Measurements from ENCODE around the gene IGFL1.

Gene IGFL1

DNA sequence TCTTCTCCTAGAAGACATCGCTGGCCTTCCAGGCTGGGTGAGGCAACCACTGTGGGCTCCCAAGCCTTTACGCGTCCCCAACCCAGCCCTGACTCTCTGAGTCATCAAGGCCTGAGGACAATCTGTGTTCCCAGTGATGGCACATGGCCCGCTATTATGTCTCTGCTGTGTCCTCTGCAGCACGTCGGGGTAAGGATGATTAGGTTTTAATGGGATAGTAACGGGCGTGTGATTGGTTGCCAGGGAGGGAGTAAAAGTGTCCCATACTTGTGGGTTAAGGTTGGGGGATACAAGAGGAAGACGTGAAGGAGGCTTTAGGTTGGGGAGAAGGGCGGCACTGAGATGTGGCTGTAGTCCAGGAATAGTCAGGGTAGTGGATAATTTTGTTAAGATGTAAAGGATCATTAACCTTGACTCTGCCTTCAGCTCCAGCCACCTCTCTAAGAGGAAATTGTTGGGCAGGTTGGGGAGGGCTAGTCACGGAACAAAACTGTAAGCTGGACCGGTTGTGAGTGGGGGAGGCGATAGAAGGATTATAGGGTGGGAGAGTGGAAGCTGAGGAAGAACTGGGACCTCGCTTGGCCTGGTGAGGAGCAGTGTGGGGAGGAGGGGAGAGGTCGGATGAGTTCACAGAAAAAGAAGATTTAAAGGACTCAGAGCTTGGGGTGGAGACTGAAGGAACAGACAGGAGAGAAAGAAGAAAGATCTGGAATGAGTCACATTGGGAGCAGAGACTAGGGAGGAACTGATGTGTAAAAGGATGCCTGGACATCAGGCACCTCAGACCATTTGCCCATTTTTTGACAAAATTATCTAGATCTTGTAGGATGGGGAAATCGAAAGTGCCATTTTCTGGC is 27.9 kb upstream of the IGFL1 start:
- POLR2A ChIA-PET = no interaction called here
- CTCF ChIA-PET = no interaction called here
- TF ChIP-seq, protein P1, sequence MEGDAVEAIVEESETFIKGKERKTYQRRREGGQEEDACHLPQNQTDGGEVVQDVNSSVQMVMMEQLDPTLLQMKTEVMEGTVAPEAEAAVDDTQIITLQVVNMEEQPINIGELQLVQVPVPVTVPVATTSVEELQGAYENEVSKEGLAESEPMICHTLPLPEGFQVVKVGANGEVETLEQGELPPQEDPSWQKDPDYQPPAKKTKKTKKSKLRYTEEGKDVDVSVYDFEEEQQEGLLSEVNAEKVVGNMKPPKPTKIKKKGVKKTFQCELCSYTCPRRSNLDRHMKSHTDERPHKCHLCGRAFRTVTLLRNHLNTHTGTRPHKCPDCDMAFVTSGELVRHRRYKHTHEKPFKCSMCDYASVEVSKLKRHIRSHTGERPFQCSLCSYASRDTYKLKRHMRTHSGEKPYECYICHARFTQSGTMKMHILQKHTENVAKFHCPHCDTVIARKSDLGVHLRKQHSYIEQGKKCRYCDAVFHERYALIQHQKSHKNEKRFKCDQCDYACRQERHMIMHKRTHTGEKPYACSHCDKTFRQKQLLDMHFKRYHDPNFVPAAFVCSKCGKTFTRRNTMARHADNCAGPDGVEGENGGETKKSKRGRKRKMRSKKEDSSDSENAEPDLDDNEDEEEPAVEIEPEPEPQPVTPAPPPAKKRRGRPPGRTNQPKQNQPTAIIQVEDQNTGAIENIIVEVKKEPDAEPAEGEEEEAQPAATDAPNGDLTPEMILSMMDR (IDR thresholded peaks at IDR 0.05; ENCODE audit: control extremely low read depth, extremely low read depth, low read depth, missing control alignments) = no peak
- no peak for DNase-seq (ENCODE audit: extremely low spot score)

DNA sequence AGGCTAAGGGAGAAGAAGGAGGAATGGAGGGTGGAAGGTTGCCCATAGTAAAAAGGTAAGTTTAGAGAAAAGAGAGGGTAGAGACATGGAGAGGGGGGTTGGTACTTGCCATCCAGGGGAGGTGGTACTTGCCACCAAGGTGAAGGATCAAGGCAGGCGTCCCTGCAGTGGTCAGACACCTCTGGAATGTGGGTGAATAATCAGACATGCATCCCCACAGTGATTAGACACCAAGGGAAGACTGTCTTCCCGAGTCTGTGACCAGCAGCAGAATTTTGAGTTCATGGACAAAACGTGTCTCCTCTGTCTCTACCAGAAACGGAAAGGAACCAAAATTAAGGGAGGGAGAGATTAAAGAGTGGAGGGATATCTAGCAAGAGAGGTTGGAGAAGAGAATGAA is 27.1 kb upstream of the IGFL1 start:
- no peak for DNase-seq (ENCODE audit: extremely low spot score)
- POLR2A ChIA-PET = no interaction called here
- TF ChIP-seq, protein P1 (IDR thresholded peaks at IDR 0.05; ENCODE audit: control extremely low read depth, extremely low read depth, low read depth, missing control alignments) = no peak
- CTCF ChIA-PET = no interaction called here

DNA sequence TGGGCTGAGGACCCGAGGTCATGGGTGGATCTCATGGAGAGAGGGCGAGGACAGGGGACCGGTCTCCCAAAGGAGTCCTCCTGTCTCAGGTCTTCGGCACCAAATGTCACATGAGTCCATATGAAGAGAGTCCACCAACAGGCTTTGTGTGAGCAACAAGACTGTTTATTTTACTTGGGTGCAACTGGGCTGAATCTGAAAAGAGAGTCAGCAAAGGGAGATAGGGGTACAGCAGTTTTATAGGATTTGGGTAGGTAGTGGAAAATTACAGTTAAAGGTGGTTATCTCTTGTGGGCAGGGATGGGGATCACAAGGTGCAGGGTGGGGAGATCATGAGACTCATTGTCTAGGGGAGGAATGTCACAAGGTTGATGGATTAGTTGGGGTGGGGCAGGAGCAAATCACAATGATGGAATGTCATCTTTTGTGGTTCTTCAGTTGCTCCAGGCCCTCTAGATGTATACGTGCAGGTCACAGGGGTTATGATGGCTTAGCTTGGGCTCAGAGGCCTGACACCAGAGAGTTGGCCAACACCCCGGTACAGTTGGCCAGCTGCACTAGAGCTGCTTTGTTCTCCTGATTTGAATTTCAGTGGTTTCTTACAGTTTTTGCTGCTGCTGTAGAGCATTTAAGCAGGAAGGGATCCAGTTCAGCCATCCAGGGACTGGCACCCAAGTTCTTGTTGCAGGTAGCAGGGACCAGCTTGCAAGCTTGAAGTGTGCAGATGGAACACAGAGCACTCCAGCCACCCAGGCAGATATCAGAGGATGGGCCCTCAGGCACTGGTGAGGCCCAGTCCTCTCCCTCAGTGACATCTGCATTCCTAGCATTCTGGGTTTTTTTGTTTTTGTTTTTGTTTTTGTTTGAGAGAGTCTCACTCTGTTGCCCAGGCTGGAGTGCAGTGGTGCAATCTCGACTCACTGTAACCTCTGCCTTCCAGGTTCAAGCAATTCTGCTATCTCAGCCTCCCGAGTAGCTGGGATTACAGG is 26.4 kb upstream of the IGFL1 start:
- CTCF ChIA-PET = no interaction called here
- POLR2A ChIA-PET = no interaction called here
- TF ChIP-seq, protein P1 (IDR thresholded peaks at IDR 0.05; ENCODE audit: control extremely low read depth, extremely low read depth, low read depth, missing control alignments) = no peak

DNA sequence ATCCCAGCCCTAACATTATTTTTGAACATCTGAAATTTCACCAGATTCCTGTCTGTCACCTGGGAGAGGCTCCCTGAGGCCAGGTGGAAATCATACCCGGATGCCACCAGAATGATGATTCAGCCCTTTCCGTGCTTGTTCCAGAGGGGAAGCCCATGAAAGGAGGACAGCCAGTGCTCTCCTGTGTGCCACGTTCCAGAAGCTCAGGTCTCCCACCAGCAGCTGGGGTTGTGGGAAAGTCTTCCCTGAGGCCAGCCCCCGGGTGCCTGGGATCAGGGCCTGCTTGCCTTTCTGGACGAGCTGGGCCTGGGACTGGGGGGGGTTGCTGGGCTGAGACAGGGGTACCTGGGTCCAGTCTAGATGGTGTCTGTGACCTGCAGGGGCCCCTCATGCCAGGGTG is 25.5 kb upstream of the IGFL1 start:
- CTCF ChIA-PET = no interaction called here
- TF ChIP-seq, protein P1 (IDR thresholded peaks at IDR 0.05; ENCODE audit: control extremely low read depth, extremely low read depth, low read depth, missing control alignments) = no peak
- DNase-seq (ENCODE audit: extremely low spot score) = no peak
- POLR2A ChIA-PET = no interaction called here

More for the DNA sequence above, 26.4 kb upstream of the IGFL1 start:
- DNase-seq (ENCODE audit: extremely low spot score) = no peak

DNA sequence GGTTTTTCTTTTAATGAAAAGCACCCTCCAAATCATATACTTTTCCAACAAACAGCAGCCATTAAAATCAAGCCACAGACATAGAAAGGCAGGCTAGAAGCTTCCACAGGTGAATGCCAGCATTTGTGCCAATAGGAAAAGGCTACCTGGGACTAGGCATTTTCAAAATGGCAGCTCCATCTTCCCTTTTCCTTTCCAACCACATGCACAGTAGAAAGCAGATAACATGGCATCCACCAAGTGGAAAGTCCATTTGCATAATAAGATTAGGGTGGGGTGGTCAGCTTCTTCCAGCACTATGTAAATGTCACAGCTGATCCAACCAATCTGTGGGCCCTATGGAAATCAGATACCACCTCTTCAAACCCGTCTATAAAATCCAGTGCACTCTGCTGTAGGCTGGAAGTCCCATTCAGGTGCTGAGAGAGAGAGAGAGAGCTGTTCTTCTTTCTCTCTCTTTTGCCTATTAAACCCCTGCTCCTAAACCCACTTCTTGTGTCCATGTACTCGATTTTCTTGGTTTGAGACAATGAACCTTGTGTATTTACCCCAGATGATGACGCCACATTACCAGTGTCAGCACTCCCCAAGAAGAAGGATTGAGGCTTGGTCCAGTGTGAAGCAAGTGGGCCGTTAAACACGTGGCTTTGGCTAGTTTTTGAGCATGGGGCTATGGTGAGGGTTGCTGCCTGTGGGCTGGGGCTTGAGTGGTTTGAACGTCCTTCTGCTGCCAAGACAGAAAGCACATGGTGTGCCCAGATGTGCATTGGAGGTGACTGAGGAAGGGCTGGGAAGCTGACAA is 24.2 kb upstream of the IGFL1 start:
- TF ChIP-seq, protein P1 (IDR thresholded peaks at IDR 0.05; ENCODE audit: control extremely low read depth, extremely low read depth, low read depth, missing control alignments) = no peak
- ChIA-PET CTCF (interaction anchor here (1.1 to 1.2 kb wide), 3 partner anchors 11 to 75 kb away, joined by 3 read pairs; no protein-coding TSS in a partner anchor), POLR2A (no interaction called here)
- no peak for DNase-seq (ENCODE audit: extremely low spot score)

DNA sequence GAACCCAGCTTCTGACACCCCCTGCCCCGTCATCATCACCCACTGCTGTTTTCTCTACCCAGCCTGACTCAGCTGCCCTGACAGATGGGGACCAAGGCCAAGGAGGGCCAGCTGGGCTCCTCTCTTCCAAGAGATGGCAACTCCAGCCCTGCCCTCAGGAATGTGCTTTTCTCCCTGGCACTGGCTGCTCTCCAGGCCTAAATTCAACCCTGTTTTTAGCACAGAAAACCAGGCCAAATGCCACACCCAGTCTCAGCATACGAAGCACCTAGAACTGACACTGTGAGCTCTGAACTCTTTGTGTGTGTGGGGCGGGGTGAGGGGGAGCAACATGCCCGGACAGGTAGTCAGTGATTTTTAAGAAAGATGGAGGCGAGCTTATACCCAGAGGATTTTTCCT is 23.4 kb upstream of the IGFL1 start:
- POLR2A ChIA-PET = no interaction called here
- CTCF ChIA-PET = interaction anchor here (1.1 to 1.2 kb wide), 4 partner anchors 12 to 74 kb away, joined by 3 read pairs; no protein-coding TSS in a partner anchor
- TF ChIP-seq, protein P1 (IDR thresholded peaks at IDR 0.05; ENCODE audit: control extremely low read depth, extremely low read depth, low read depth, missing control alignments) = no peak
- DNase-seq (ENCODE audit: extremely low spot score) = no peak

Data from GM10248 (cell line).